ENCODE measurements around the gene LRP1-AS.

LRP1-AS gene

GRCh38 chr12:57116580-57117281, 30.7 kb downstream of the LRP1-AS start:
- no peak for FAIRE-seq

GRCh38 chr12:57112492-57113294, 34.7 kb downstream of the LRP1-AS start:
- FAIRE-seq: no peak

GRCh38 chr12:57111031-57111734, 36.2 kb downstream of the LRP1-AS start, which contains the start of gene STAT6:
STAT6 (minus strand) TSS chr12:57111362; CDS start chr12:57108278, 3,084 bp downstream.
- no peak for FAIRE-seq

- FAIRE-seq: no peak
Measured at GRCh38 chr12:57110104-57111030, 37.1 kb downstream of the LRP1-AS start.

GRCh38 chr12:57109207-57110103, 38.0 kb downstream of the LRP1-AS start:
- no peak for FAIRE-seq

- FAIRE-seq: no peak
Measured at GRCh38 chr12:57107456-57108155, 39.8 kb downstream of the LRP1-AS start.

- no peak for FAIRE-seq
Measured at GRCh38 chr12:57106021-57106708, 41.3 kb downstream of the LRP1-AS start.

GRCh38 chr12:57105011-57105753, 42.2 kb downstream of the LRP1-AS start:
- no peak for FAIRE-seq

- no peak for FAIRE-seq
Measured at GRCh38 chr12:57104292-57104910, 43.0 kb downstream of the LRP1-AS start.

- FAIRE-seq: no peak
Measured at GRCh38 chr12:57103856-57104255, 43.6 kb downstream of the LRP1-AS start.

- no peak for FAIRE-seq
Measured at GRCh38 chr12:57101892-57102695, 45.3 kb downstream of the LRP1-AS start.

- FAIRE-seq: no peak
Measured at GRCh38 chr12:57099766-57100165, 47.7 kb downstream of the LRP1-AS start.

- no peak for FAIRE-seq
Measured at GRCh38 chr12:57099047-57099714, 48.2 kb downstream of the LRP1-AS start.

GRCh38 chr12:57098546-57098945, 48.9 kb downstream of the LRP1-AS start:
- FAIRE-seq: no peak

GRCh38 chr12:57097554-57097835, 49.9 kb downstream of the LRP1-AS start:
- FAIRE-seq: no peak

GRCh38 chr12:57096748-57097553, 50.5 kb downstream of the LRP1-AS start:
- no peak for FAIRE-seq
